Measurements from ENCODE around the gene ABCB1. TPM values are rescaled to one million over a fixed set of nuclear protein-coding genes. Genes with fewer than 3 reads are reported as not detected.
"Not testable (repeated sequence)": the region's sequence is repeated elsewhere in the genome, so short reads cannot be mapped to it uniquely, and the experiment has no call there.

Gene ABCB1
- polyA plus RNA-seq, 6 donors from 2014 or later, result 12.1 to 21.9 (median 14.9) TPM

GRCh38 chr7:87598234-87599009 lies 2.3 kb downstream of the ABCB1 start:
- peak; percentile 6 for DNase-seq
- H3K27me3 Mint-ChIP-seq, result peaks cover 9 to 17% (median 14%) of the 10 kb centered on the region in 3 donors
- H3K4me1 Mint-ChIP-seq, result peaks cover 21 to 34% (median 28%) of the 10 kb centered on the region in 3 donors
- no peaks in the 10 kb centered on the region for H3K9me3 Mint-ChIP-seq
- H3K36me3 Mint-ChIP-seq, result peaks cover 0 to 17% of the 10 kb centered on the region in 2 donors
- ATAC-seq (ENCODE audit: low read depth in 2 of 2), result no peak
- H3K27ac Mint-ChIP-seq, result peak overlapping the region; percentile 63 to 92 (median 84)
- peak overlapping the region in 6 of 8 donors; percentile 6 to 77 (median 47) for H3K4me3 Mint-ChIP-seq

GRCh38 chr7:87596696-87597095 lies 4.0 kb downstream of the ABCB1 start:
- DNase-seq (no peak), ATAC-seq (ENCODE audit: low read depth in 2 of 2) (no peak)
- Mint-ChIP-seq H3K4me1 (peaks cover 17 to 33% (median 30%) of the 10 kb centered on the region in 3 donors), H3K9me3 (no peaks in the 10 kb centered on the region), H3K36me3 (peaks cover 0 to 17% of the 10 kb centered on the region in 2 donors), H3K27me3 (peaks cover 0 to 3% (median 0%) of the 10 kb centered on the region in 3 donors), H3K27ac (no peak overlapping the region), H3K4me3 (peak overlapping the region in 1 of 8 donors; percentile 18)

- no peak for ATAC-seq (ENCODE audit: low read depth in 2 of 2)
- Mint-ChIP-seq H3K27me3 (no peaks in the 10 kb centered on the region), H3K36me3 (peaks cover 0 to 17% of the 10 kb centered on the region in 2 donors), H3K27ac (no peak overlapping the region), H3K4me1 (peaks cover 16 to 29% (median 28%) of the 10 kb centered on the region in 3 donors), H3K9me3 (no peaks in the 10 kb centered on the region), H3K4me3 (no peak overlapping the region)
- no peak for DNase-seq
Observed at GRCh38 chr7:87596136-87596535, 4.5 kb downstream of the ABCB1 start.

DNA sequence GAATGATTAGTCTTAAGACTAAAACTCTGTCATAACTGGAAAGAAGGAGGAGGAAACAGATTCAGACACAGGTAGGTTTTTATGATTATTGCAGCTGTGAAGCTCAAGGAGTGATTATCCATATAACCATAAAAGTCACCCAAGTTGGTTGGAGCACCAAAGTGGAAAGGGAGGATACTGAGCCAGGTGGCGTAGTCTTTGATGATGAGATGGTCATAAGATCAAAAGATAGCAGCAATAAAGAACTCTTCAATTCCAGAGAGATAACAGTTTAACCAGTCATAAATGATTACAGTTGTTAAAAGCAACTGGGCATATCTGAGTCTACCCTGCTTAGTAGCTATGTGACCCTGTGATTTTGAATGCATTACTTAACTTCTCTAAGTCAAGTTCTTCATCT lies 8.4 kb downstream of the ABCB1 start:
- Mint-ChIP-seq H3K4me3 (no peak overlapping the region), H3K36me3 (peaks cover 0 to 17% of the 10 kb centered on the region in 2 donors), H3K27me3 (no peaks in the 10 kb centered on the region), H3K4me1 (peaks cover 0 to 5% (median 4%) of the 10 kb centered on the region in 3 donors), H3K27ac (no peak overlapping the region), H3K9me3 (no peaks in the 10 kb centered on the region)
- ATAC-seq (ENCODE audit: low read depth in 2 of 2) (no peak), DNase-seq (no peak)

- DNase-seq, result no peak
- H3K4me3 Mint-ChIP-seq, result no peak overlapping the region
- ATAC-seq (ENCODE audit: low read depth in 2 of 2), result no peak
- no peaks in the 10 kb centered on the region for H3K27me3 Mint-ChIP-seq
- H3K4me1 Mint-ChIP-seq, result peaks cover 0 to 5% (median 0%) of the 10 kb centered on the region in 3 donors
- peaks cover 3 to 21% of the 10 kb centered on the region in 2 donors for H3K36me3 Mint-ChIP-seq
- H3K9me3 Mint-ChIP-seq, result no peaks in the 10 kb centered on the region
- H3K27ac Mint-ChIP-seq, result no peak overlapping the region
Observed at GRCh38 chr7:87591211-87591610, 9.5 kb downstream of the ABCB1 start.

DNA sequence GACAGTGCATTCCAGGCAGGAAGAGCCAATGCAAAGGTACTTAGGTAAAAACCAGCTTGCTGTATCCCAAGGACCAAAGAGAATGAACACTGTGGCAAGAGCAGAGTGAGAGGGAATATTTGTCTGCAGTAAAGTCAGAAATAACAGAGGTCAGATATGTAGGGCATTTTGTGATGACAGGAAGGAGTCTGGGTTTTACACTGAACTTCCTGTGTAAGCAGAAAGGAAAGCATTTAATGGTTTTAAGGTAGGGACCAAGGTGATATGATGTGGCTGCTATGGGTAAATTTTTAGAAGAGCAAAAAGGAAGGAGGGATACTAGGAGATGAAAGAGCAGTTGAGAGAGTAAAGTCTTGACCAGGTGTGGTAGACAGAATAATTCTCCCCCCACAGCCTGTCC lies 10.1 kb downstream of the ABCB1 start:
- peaks cover 0 to 2% (median 0%) of the 10 kb centered on the region in 3 donors for H3K4me1 Mint-ChIP-seq
- no peak overlapping the region for H3K27ac Mint-ChIP-seq
- no peak for DNase-seq
- H3K9me3 Mint-ChIP-seq, result no peaks in the 10 kb centered on the region
- ATAC-seq (ENCODE audit: low read depth in 2 of 2), result no peak
- H3K36me3 Mint-ChIP-seq, result peaks cover 10 to 27% of the 10 kb centered on the region in 2 donors
- H3K4me3 Mint-ChIP-seq, result no peak overlapping the region
- no peaks in the 10 kb centered on the region for H3K27me3 Mint-ChIP-seq

GRCh38 chr7:87589631-87590030 lies 11.1 kb downstream of the ABCB1 start:
- peaks cover 19 to 29% of the 10 kb centered on the region in 2 donors for H3K36me3 Mint-ChIP-seq
- no peak overlapping the region for H3K4me3 Mint-ChIP-seq
- no peaks in the 10 kb centered on the region for H3K9me3 Mint-ChIP-seq
- no peaks in the 10 kb centered on the region for H3K27me3 Mint-ChIP-seq
- ATAC-seq (ENCODE audit: low read depth in 2 of 2) (no peak), DNase-seq (no peak)
- H3K27ac Mint-ChIP-seq, result no peak overlapping the region
- peaks cover 0 to 2% (median 0%) of the 10 kb centered on the region in 3 donors for H3K4me1 Mint-ChIP-seq

- Mint-ChIP-seq H3K4me1 (no peaks in the 10 kb centered on the region), H3K27ac (peak overlapping the region in 1 of 6 donors; percentile 58), H3K36me3 (peaks cover 40 to 58% of the 10 kb centered on the region in 2 donors), H3K27me3 (no peaks in the 10 kb centered on the region), H3K9me3 (no peaks in the 10 kb centered on the region), H3K4me3 (no peak overlapping the region)
- DNase-seq (no peak), ATAC-seq (ENCODE audit: low read depth in 2 of 2) (no peak)
Observed at GRCh38 chr7:87581723-87582122, 19.0 kb downstream of the ABCB1 start.

GRCh38 chr7:87580636-87581035 lies 20.0 kb downstream of the ABCB1 start:
- Mint-ChIP-seq H3K4me3 (no peak overlapping the region), H3K4me1 (no peaks in the 10 kb centered on the region), H3K9me3 (no peaks in the 10 kb centered on the region), H3K27ac (no peak overlapping the region), H3K36me3 (peaks cover 31 to 51% of the 10 kb centered on the region in 2 donors), H3K27me3 (no peaks in the 10 kb centered on the region)
- no peak for ATAC-seq (ENCODE audit: low read depth in 2 of 2)
- no peak for DNase-seq

GRCh38 chr7:87575521-87575920 lies 25.2 kb downstream of the ABCB1 start:
- Mint-ChIP-seq H3K27me3 (no peaks in the 10 kb centered on the region), H3K4me1 (peaks cover 0 to 7% (median 0%) of the 10 kb centered on the region in 3 donors), H3K36me3 (peaks cover 17 to 34% of the 10 kb centered on the region in 2 donors), H3K27ac (peak overlapping the region in 1 of 6 donors; percentile 11), H3K9me3 (peaks cover 0 to 3% (median 2%) of the 10 kb centered on the region in 7 donors), H3K4me3 (no peak overlapping the region)
- DNase-seq (no peak), ATAC-seq (ENCODE audit: low read depth in 2 of 2) (no peak)

DNA sequence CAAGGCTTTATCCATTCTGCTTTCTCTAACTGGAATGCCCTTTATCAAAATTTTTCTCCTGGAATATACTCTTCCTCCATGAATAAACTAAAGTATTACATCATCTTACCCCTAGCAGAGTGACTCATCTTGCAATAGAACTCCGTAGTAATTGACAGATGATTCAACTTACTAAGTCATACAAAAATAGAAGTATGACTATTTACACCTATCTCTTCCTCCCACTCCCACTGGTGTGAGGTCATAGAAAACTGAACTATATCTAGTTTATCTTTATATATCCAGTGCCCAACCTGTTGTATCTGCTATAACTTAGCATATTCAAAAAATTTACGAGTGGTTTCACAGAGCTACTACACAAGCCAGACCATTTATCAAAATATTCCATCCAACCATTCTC lies 26.1 kb downstream of the ABCB1 start:
- peaks cover 0 to 3% (median 2%) of the 10 kb centered on the region in 7 donors for H3K9me3 Mint-ChIP-seq
- H3K36me3 Mint-ChIP-seq, result peaks cover 10 to 26% of the 10 kb centered on the region in 2 donors
- ATAC-seq (ENCODE audit: low read depth in 2 of 2) (no peak), DNase-seq (no peak)
- H3K4me3 Mint-ChIP-seq, result no peak overlapping the region
- H3K27ac Mint-ChIP-seq, result peak overlapping the region in 1 of 6 donors; percentile 3
- peaks cover 0 to 7% (median 0%) of the 10 kb centered on the region in 3 donors for H3K4me1 Mint-ChIP-seq
- no peaks in the 10 kb centered on the region for H3K27me3 Mint-ChIP-seq

DNA sequence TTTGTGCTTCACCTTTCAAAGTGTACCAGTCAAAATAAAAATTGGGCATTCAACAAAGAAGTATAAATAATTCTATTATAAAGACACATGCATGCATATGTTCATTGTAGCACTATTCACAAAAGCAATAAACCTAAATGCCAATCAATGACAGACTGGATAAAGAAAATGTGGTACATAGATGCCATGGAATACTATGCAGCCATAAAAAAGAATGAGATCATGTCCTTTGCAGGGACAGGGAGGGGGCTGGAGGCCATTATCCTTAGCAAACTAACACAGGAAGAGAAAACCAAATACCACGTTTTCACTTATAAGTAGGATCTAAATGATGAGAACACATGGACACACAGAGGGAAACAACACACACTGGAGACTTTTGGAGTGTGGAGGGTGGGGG lies 28.2 kb downstream of the ABCB1 start:
- H3K36me3 Mint-ChIP-seq, result peaks cover 5 to 25% of the 10 kb centered on the region in 2 donors
- ATAC-seq (ENCODE audit: low read depth in 2 of 2); H3K27me3 Mint-ChIP-seq: not testable (repeated sequence)

DNA sequence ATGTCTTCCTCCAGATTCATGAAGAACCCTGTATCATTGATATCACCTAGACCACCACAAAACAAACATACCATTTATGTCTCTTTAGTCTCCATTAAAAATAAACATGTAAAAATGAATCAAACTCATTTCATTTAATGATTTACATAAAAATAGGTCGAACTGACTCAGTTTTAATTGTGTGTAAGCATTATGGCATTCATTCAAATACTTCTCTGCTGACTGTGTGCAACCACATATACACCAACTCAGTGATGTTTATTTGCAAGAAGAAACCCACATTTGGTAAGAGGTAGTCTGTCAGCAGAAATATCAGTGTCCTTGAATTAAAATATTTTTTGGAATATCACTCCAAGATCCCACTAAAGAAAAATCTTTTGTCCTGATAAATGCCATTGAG lies 30.5 kb downstream of the ABCB1 start:
- H3K4me1 Mint-ChIP-seq, result peaks cover 0 to 7% (median 0%) of the 10 kb centered on the region in 3 donors
- no peak for DNase-seq
- no peak for ATAC-seq (ENCODE audit: low read depth in 2 of 2)
- H3K9me3 Mint-ChIP-seq, result peaks cover 0 to 3% (median 2%) of the 10 kb centered on the region in 7 donors
- no peak overlapping the region for H3K4me3 Mint-ChIP-seq
- no peaks in the 10 kb centered on the region for H3K27me3 Mint-ChIP-seq
- H3K27ac Mint-ChIP-seq, result no peak overlapping the region
- peaks cover 12 to 25% of the 10 kb centered on the region in 2 donors for H3K36me3 Mint-ChIP-seq

More for the DNA sequence above, 28.2 kb downstream of the ABCB1 start:
- not testable (repeated sequence) for H3K9me3 Mint-ChIP-seq, H3K4me3 Mint-ChIP-seq, H3K4me1 Mint-ChIP-seq, DNase-seq
- peak overlapping the region in 1 of 6 donors; percentile 48 for H3K27ac Mint-ChIP-seq

DNA sequence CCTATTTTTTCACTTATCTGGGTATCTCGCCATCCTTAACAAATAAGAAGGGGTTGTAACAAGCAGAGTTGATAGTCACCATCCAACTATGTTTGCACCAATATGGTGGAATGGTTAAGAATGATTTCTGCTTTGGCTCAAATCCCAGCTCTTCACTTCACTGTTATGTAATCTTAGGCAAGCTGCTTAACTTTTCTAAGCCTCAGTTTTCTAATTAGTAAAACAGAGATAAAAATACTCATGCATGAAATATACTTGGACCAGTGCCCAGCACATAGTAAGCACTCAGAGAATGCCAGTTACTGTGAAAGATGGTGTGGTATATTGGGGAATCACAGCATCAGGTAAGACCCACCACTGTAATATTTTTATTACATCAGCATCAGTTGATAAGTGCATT lies 33.6 kb downstream of the ABCB1 start:
- H3K4me1 Mint-ChIP-seq, result peaks cover 5 to 11% (median 11%) of the 10 kb centered on the region in 3 donors
- no peak for ATAC-seq (ENCODE audit: low read depth in 2 of 2)
- DNase-seq, result no peak
- peaks cover 7 to 11% of the 10 kb centered on the region in 2 donors for H3K36me3 Mint-ChIP-seq
- H3K27ac Mint-ChIP-seq, result no peak overlapping the region
- peaks cover 0 to 3% (median 0%) of the 10 kb centered on the region in 7 donors for H3K9me3 Mint-ChIP-seq
- H3K27me3 Mint-ChIP-seq, result no peaks in the 10 kb centered on the region
- H3K4me3 Mint-ChIP-seq, result no peak overlapping the region
